A673 (cell line): ENCODE measurements around the gene SLC16A12.
"Not testable (repeated sequence)": the region's sequence is repeated elsewhere in the genome, so short reads cannot be mapped to it uniquely, and the experiment has no call there.

Experiments used
- CTCF ChIP-seq: fragments of 300-800, 200-600 bp; sonication (generic); conservative IDR thresholded peaks from 2 replicates; pipeline ENCODE4 v1.5.1; 2017; ENCODE audit warnings: low read depth, mild to moderate bottlenecking, antibody characterized with exemption, low read length, moderate library complexity, mixed read lengths
- EZH2 ChIP-seq: fragments of 200-600 bp; sonication (generic); IDR thresholded peaks from 2 replicates; pipeline ENCODE4 v1.6.1; 2017; ENCODE audit warnings: borderline replicate concordance, low read depth, mild to moderate bottlenecking, mixed read lengths, antibody characterized with exemption, low read length; ENCODE audit not compliant: poor library complexity, severe bottlenecking

- TF ChIP-seq CTCF, EZH2: not testable (repeated sequence)
Measured at GRCh38 chr10:89546651-89547050, 11.3 kb upstream of the SLC16A12 start.
